Stomach (tissue), 9 donors: ENCODE data around the gene PIAS2. TPM values are rescaled to one million over a fixed set of nuclear protein-coding genes. Genes with fewer than 3 reads are reported as not detected.

ENCODE experiments used
- DNase-seq, 2 donors: peaks; one replicate each; pipeline versions ENCODE4 v3.0.0 to v3.0.0-alpha.2; 2013 to 2019
- H3K27ac ChIP-seq, 5 donors: fragments of 200-600 bp in 4 of 5; sonication (generic) in 4 of 5; one replicate each; pipeline ENCODE4 v1.5.1; 2013 to 2019; ENCODE audit warnings: mild to moderate bottlenecking in 1 of 5, moderate library complexity in 1 of 5
- H3K27me3 ChIP-seq, 3 donors: fragments of 200-600 bp; sonication (generic); one replicate each; pipeline ENCODE4 v1.5.1; 2017 to 2019; ENCODE audit warnings: mixed run types in 1 of 3
- H3K36me3 ChIP-seq, 4 donors: fragments of 200-600 bp; sonication (generic); 1 replicate in 3 of 4; 2 replicates in 1 of 4; pipeline ENCODE4 v1.5.1; 2016 to 2019
- H3K4me1 ChIP-seq, 4 donors: fragments of 200-600 bp; sonication (generic); one replicate each; pipeline ENCODE4 v1.5.1; 2016 to 2019
- H3K4me3 ChIP-seq, 4 donors: fragments of 200-600 bp; sonication (generic) in 3 of 4; one replicate each; pipeline ENCODE4 v1.5.1; 2016 to 2019; ENCODE audit warnings: mild to moderate bottlenecking in 1 of 4
- H3K9me3 ChIP-seq, 4 donors: fragments of 200-600 bp; sonication (generic); one replicate each; pipeline ENCODE4 v1.5.1; 2016 to 2019
- EP300 ChIP-seq: sonication (generic); formaldehyde crosslinking; IDR thresholded peaks from one replicate; pipeline ENCODE4 v1.6.1; 2017; ENCODE audit warnings: antibody characterized with exemption
- POLR2A ChIP-seq, 4 donors: fragments of 450-650 bp; IDR thresholded peaks; one replicate each; pipeline ENCODE4 v1.6.1; 2016; ENCODE audit warnings: antibody characterized with exemption in 4 of 4, control low read depth in 2 of 4, mild to moderate bottlenecking in 1 of 4, moderate library complexity in 1 of 4
- POLR2AphosphoS5 ChIP-seq, 3 donors: sonication (generic); formaldehyde crosslinking; IDR thresholded peaks; one replicate each; pipeline ENCODE4 v1.6.1; 2016; ENCODE audit warnings: antibody characterized with exemption in 3 of 3
- WGBS, 5 donors: extraction: QIAGEN DNeasy Blood & Tissue Kit in 3 of 5; methylation state at CpG; one replicate each; pipeline versions ENCODE4 v1.1.5 to v1.1.7; 2013 to 2018; 5-methylcytosine and 5-hydroxymethylcytosine counted together
- intact Hi-C: fragments of 100-400 bp; cut with DNase I; formaldehyde crosslinking; loops from one replicate; pipeline ENCODE4 v1.15.1; 2023; ENCODE audit warnings: low total_unique reads
- polyA plus RNA-seq, 3 donors: library from polyadenylated mRNA; stranded (reverse); fragments of 200-250 nt; gene quantifications; one replicate each; pipeline ENCODE4 v1.2.3, GENCODE V29; 2013
- total RNA-seq, 5 donors: library from RNA; depleted of rRNA; stranded (reverse); fragments of >200 nt; gene quantifications; one replicate each; pipeline versions ENCODE4 v1.1.0 to v1.2.3, GENCODE V29; 2014 to 2016
- TF ChIP-seq, protein P1 (sequence below), 7 experiments: fragments of 450-650 bp in 4 of 7; fragments of 200-600 bp in 3 of 7; sonication (generic) in 3 of 7; IDR thresholded peaks; one replicate each; pipeline ENCODE4 v1.5.1; 2016 to 2019; ENCODE audit warnings: antibody characterized with exemption in 7 of 7, control low read depth in 2 of 7, mild to moderate bottlenecking in 1 of 7
- donor health status: healthy with polysubstance abuse.
- donor health status: Bipolar disorder and iron deficiency.
- donor health status: healthy.

PIAS2 gene
- total and polyA plus RNA-seq, 8 donors, result 3.4 to 83.4 (median 31.4) TPM

DNA sequence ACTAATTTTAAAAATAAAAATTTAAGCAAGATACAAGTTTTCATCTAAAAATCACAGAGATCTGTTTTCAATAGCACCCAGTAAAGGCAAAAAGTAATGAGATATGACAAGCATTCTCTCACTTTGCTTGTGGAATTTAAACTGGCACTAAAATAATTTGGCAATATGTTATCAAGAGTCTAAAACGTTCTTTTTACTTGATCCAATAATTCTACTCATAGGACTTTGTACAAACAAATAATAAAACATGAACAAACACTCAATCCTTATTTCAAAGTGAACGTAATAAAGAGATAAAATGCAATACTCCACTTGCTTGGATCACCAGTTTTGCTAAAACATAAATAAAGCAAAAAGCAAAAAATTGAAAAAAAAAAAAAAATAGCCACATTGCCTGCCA, 30.4 kb downstream of the PIAS2 start:
- Histone ChIP-seq H3K36me3 (peaks cover 0 to 30% (median 29%) of the 10 kb centered on the region in 4 donors), H3K27me3 (no peaks in the 10 kb centered on the region), H3K4me3 (no peak overlapping the region), H3K9me3 (peaks cover 0 to 21% (median 13%) of the 10 kb centered on the region in 4 donors), H3K27ac (no peak overlapping the region), H3K4me1 (peaks cover 0 to 8% (median 3%) of the 10 kb centered on the region in 4 donors)
- DNase-seq, result no peak
- TF ChIP-seq, protein P1, sequence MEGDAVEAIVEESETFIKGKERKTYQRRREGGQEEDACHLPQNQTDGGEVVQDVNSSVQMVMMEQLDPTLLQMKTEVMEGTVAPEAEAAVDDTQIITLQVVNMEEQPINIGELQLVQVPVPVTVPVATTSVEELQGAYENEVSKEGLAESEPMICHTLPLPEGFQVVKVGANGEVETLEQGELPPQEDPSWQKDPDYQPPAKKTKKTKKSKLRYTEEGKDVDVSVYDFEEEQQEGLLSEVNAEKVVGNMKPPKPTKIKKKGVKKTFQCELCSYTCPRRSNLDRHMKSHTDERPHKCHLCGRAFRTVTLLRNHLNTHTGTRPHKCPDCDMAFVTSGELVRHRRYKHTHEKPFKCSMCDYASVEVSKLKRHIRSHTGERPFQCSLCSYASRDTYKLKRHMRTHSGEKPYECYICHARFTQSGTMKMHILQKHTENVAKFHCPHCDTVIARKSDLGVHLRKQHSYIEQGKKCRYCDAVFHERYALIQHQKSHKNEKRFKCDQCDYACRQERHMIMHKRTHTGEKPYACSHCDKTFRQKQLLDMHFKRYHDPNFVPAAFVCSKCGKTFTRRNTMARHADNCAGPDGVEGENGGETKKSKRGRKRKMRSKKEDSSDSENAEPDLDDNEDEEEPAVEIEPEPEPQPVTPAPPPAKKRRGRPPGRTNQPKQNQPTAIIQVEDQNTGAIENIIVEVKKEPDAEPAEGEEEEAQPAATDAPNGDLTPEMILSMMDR (IDR thresholded peaks at IDR 0.05), result no peak
- TF ChIP-seq POLR2A (IDR thresholded peaks at IDR 0.05), result no peak
- TF ChIP-seq EP300, result no peak
- TF ChIP-seq POLR2AphosphoS5 (IDR thresholded peaks at IDR 0.05), result no peak
- intact Hi-C loops, result no loop called here
- 28 to 53% (median 39%) methylated on average over 2 of the region's 2 CpGs for WGBS, 5 donors

GRCh38 chr18:46883180-46883579, 34.1 kb downstream of the PIAS2 start:
- WGBS, 5 donors, result 91 to 97% (median 95%) methylated on average over 4 of the region's 4 CpGs
- intact Hi-C loops, result no loop called here
- H3K9me3 ChIP-seq, result peaks cover 0 to 20% (median 4%) of the 10 kb centered on the region in 4 donors
- peaks cover 0 to 6% (median 0%) of the 10 kb centered on the region in 4 donors for H3K4me1 ChIP-seq
- TF ChIP-seq, protein P1 (IDR thresholded peaks at IDR 0.05), result no peak
- no peak for TF ChIP-seq POLR2AphosphoS5 (IDR thresholded peaks at IDR 0.05)
- TF ChIP-seq EP300, result no peak
- no peak for TF ChIP-seq POLR2A (IDR thresholded peaks at IDR 0.05)
- H3K4me3 ChIP-seq, result no peak overlapping the region
- peaks cover 0 to 15% (median 10%) of the 10 kb centered on the region in 4 donors for H3K36me3 ChIP-seq
- no peak overlapping the region for H3K27ac ChIP-seq
- H3K27me3 ChIP-seq, result no peaks in the 10 kb centered on the region
- DNase-seq, result no peak

- Histone ChIP-seq H3K9me3 (peaks cover 0 to 26% (median 12%) of the 10 kb centered on the region in 4 donors), H3K4me1 (no peaks in the 10 kb centered on the region), H3K4me3 (no peak overlapping the region), H3K27me3 (no peaks in the 10 kb centered on the region), H3K27ac (no peak overlapping the region), H3K36me3 (peaks cover 0 to 29% (median 15%) of the 10 kb centered on the region in 4 donors)
- TF ChIP-seq POLR2AphosphoS5 (IDR thresholded peaks at IDR 0.05) (no peak), EP300 (no peak), POLR2A (IDR thresholded peaks at IDR 0.05) (no peak)
- TF ChIP-seq, protein P1 (IDR thresholded peaks at IDR 0.05), result no peak
- 83 to 91% (median 88%) methylated on average over 15 of the region's 15 CpGs for WGBS, 5 donors
- DNase-seq, result peak in 1 of 2 donors; percentile 3
- intact Hi-C loops, result no loop called here
Measured at GRCh38 chr18:46877329-46877987, 39.8 kb downstream of the PIAS2 start.

DNA sequence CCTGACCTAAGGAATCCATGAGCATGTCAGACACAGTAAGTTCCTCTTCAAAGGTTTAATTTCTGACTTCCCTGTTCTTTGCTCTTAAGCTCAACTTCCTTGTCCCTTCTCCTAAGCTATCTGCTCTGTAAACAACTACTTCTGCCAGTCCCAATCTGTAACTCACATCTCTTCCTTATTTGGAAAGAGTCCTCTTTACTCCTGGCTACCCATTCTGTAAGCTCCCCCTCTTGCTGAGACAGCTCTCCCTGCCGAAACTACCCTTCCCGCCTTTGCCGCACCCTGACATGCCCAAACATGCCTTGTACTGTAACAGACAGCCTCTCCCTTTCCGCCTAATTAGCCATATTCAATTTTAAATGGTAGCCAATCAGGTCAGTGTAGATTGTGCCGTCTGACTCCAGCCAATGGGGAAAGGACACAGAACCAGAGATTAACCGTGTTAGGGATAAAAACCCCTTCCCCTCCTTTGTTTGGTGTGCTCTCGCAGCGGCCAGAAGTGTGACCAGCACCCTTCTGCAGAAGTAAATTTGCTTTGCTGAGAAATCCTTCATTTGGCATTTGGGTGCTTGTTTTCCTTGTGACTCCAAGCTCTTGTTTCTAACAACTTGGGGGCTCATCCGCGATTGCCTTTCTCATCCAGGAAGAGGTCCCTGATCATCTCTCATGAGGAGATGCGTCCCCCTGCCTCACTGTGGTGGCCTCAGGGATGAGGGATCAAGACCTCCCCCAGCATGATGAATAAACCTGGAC, 49.0 kb downstream of the PIAS2 start:
- Histone ChIP-seq H3K27ac (no peak overlapping the region), H3K4me3 (no peak overlapping the region), H3K9me3 (peaks cover 9 to 24% (median 19%) of the 10 kb centered on the region in 4 donors), H3K27me3 (no peaks in the 10 kb centered on the region), H3K36me3 (peaks cover 0 to 18% (median 11%) of the 10 kb centered on the region in 4 donors), H3K4me1 (no peaks in the 10 kb centered on the region)
- intact Hi-C loops, result no loop called here
- 94 to 96% (median 95%) methylated on average over 11 of the region's 11 CpGs for WGBS, 5 donors
- no peak for TF ChIP-seq EP300
- TF ChIP-seq POLR2AphosphoS5 (IDR thresholded peaks at IDR 0.05), result no peak
- TF ChIP-seq, protein P1 (IDR thresholded peaks at IDR 0.05), result no peak
- TF ChIP-seq POLR2A (IDR thresholded peaks at IDR 0.05), result no peak
- no peak for DNase-seq
